Tibial artery (tissue), 4 donors: ENCODE results near the gene POLG2.
"Not testable (repeated sequence)": the region's sequence is repeated elsewhere in the genome, so short reads cannot be mapped to it uniquely, and the experiment has no call there.

Source experiments
- DNase-seq, 2 donors: peaks; one replicate each; pipeline ENCODE4 v3.0.0-alpha.2; 2019
- H3K27ac ChIP-seq, 2 donors: fragments of 200-600 bp; sonication (generic) in 1 of 2; 1 replicate in 1 of 2; 2 replicates in 1 of 2; pipeline ENCODE4 v1.5.1; 2018 to 2019; ENCODE audit warnings: mild to moderate bottlenecking in 1 of 2
- H3K27me3 ChIP-seq, 2 donors: fragments of 200-600 bp; sonication (generic) in 1 of 2; one replicate each; pipeline versions ENCODE4 v1.5.1 to v1.6.0; 2016 to 2019
- H3K36me3 ChIP-seq, 3 donors: fragments of 200-600 bp; sonication (generic) in 2 of 3; one replicate each; pipeline ENCODE4 v1.5.1; 2016 to 2019; ENCODE audit warnings: mild to moderate bottlenecking in 2 of 3
- H3K4me1 ChIP-seq, 4 donors: fragments of 200-600 bp; sonication (generic) in 2 of 4; 1 replicate in 3 of 4; 2 replicates in 1 of 4; pipeline ENCODE4 v1.5.1; 2016 to 2019
- H3K4me3 ChIP-seq, 2 donors: fragments of 200-600 bp; sonication (generic) in 1 of 2; 1 replicate in 1 of 2; 2 replicates in 1 of 2; pipeline ENCODE4 v1.5.1; 2018 to 2019; ENCODE audit warnings: mild to moderate bottlenecking in 2 of 2
- H3K9me3 ChIP-seq, 3 donors: fragments of 200-600 bp; sonication (generic) in 1 of 3; one replicate each; pipeline ENCODE4 v1.5.1; 2016 to 2019
- intact Hi-C: fragments of 100-400 bp; cut with DNase I; formaldehyde crosslinking; loops from one replicate; pipeline ENCODE4 v1.15.0; 2023; ENCODE audit warnings: low total_unique reads
- TF ChIP-seq, protein P1 (sequence below), 2 experiments: fragments of 200-600 bp in 1 of 2; fragments of 450-650 bp in 1 of 2; IDR thresholded peaks; one replicate each; pipeline ENCODE4 v1.5.1; 2017 to 2019; ENCODE audit warnings: antibody characterized with exemption in 2 of 2, mild to moderate bottlenecking in 1 of 2, moderate library complexity in 1 of 2

POLG2 gene

DNA sequence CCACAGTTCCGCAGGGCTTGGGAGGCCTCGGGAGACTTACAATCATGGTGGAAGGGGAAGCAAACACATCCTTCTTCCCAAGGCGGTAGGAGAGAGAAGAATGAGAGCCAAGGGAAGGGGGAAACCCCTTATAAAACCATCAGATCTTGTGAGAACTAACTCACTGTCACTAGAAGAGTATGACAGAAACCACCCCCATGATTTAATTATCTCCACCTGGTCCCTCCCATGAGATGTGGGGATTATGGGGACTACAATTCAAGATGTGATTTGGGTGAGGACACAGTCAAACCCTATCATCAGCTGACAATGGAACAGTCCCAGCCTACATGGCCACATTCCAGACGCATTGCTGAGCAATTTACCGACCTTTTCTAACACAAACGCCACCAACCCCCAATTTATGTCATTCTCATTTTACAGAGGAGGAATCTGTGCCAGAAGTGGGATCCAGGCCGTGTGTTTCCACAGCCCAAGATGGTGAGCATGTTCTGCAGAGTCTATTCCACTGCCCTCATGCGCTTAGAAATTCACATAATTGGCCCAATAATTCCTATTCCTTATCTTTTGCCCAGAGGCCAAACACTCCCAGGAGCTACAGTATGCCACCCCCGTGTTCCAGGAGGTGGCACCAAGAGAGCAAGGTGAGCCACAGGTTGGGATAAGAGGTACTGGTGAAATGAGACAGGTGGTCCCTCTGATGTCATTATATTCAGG, 30.7 kb downstream of the POLG2 start:
- Histone ChIP-seq H3K36me3 (no peaks in the 10 kb centered on the region), H3K27ac (no peak overlapping the region), H3K4me3 (no peak overlapping the region), H3K9me3 (no peaks in the 10 kb centered on the region), H3K27me3 (peaks cover 0 to 5% of the 10 kb centered on the region in 2 donors), H3K4me1 (no peaks in the 10 kb centered on the region)
- DNase-seq, result no peak
- TF ChIP-seq, protein P1, sequence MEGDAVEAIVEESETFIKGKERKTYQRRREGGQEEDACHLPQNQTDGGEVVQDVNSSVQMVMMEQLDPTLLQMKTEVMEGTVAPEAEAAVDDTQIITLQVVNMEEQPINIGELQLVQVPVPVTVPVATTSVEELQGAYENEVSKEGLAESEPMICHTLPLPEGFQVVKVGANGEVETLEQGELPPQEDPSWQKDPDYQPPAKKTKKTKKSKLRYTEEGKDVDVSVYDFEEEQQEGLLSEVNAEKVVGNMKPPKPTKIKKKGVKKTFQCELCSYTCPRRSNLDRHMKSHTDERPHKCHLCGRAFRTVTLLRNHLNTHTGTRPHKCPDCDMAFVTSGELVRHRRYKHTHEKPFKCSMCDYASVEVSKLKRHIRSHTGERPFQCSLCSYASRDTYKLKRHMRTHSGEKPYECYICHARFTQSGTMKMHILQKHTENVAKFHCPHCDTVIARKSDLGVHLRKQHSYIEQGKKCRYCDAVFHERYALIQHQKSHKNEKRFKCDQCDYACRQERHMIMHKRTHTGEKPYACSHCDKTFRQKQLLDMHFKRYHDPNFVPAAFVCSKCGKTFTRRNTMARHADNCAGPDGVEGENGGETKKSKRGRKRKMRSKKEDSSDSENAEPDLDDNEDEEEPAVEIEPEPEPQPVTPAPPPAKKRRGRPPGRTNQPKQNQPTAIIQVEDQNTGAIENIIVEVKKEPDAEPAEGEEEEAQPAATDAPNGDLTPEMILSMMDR (IDR thresholded peaks at IDR 0.05), result no peak
- intact Hi-C loops, result no loop called here

DNA sequence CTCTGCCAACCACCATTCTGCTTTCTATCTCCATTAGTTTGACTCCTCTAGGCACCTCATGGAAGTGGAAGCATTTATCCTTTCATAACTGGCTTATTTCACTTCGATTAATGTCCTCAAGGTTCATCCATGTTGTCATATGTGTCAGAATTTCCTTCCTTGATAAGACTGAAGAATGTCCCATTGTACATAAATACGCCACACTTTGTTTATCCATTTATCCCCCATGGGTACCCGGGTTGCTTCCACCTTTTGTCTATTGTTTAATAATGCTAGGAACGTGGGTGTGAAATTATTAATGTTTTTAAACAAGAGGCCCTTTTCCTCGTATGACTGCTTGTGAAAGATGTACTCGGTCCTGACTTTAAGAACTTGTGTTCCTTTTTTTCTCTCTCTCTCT, 35.1 kb downstream of the POLG2 start:
- TF ChIP-seq, protein P1 (IDR thresholded peaks at IDR 0.05), result no peak
- H3K27me3 ChIP-seq, result no peaks in the 10 kb centered on the region
- DNase-seq, result no peak
- no peaks in the 10 kb centered on the region for H3K4me1 ChIP-seq
- H3K9me3 ChIP-seq, result no peaks in the 10 kb centered on the region
- no peak overlapping the region for H3K4me3 ChIP-seq
- H3K36me3 ChIP-seq, result no peaks in the 10 kb centered on the region
- H3K27ac ChIP-seq, result no peak overlapping the region
- intact Hi-C loops, result no loop called here

DNA sequence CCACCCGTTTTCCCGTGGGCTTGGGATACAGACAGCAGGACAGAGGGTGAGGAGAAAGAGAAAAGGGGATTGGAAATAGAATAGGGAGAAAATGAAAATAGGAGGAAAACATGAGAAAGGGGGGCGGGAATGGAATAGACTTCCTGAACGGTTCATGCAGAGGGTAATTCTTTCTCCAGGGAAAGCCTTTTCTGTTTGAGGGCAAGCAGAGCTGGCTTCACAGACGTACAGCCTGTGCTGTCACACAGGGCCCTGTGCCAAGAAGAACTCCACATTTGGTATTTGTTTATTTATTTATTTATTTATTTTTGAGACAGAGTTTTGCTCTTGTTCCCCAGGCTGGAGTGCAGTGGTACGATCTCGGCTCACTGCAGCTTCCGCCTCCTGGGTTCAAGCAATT, 35.9 kb downstream of the POLG2 start:
- no peak overlapping the region for H3K4me3 ChIP-seq
- no peaks in the 10 kb centered on the region for H3K9me3 ChIP-seq
- intact Hi-C loops, result no loop called here
- TF ChIP-seq, protein P1 (IDR thresholded peaks at IDR 0.05), result no peak
- H3K36me3 ChIP-seq, result no peaks in the 10 kb centered on the region
- no peaks in the 10 kb centered on the region for H3K4me1 ChIP-seq
- H3K27ac ChIP-seq, result no peak overlapping the region
- H3K27me3 ChIP-seq, result no peaks in the 10 kb centered on the region
- no peak for DNase-seq

DNA sequence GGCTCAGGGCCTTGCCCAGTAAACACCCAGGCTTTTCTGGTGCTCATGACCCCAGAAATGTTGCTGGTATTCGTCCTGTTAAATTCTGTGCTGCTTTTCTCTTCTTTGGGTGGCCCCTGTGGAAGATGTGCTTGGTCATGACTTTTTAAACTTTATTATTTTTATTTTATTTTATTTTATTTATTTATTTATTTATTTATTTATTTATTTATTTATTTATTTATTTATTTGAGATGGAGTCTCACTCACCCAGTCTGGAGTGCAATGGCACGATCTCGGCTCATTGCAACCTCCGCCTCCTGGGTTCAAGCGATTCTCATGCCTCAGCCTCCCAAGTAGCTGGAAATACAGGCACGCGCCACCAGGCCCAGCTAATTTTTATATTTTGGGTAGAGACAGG, 37.0 kb downstream of the POLG2 start:
- H3K27me3 ChIP-seq, H3K27ac ChIP-seq, H3K4me3 ChIP-seq, intact Hi-C loops, H3K4me1 ChIP-seq, DNase-seq, H3K36me3 ChIP-seq, H3K9me3 ChIP-seq: not testable (repeated sequence)

DNA sequence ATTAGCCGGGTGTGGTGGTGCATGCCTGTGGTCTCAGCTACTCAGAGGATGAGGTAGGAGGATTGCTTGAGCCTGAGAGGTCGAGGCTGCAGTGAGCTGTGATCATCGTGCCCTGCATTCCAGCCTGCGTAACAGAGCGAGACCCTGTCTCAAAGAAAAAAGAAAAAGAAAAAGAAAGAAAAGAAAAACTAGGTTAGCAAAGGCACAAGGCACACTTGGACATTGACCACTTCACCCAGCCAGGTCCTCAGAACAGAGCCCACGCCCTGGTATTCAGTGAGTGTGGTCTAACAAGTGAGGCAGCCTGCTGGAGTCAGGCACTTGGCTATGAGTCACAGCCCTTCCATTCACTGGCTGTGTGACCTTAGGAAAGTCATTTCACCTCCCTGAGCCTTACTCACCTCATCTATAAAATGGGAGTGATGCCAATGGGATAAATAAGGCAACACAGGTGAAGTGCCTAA, 37.5 kb downstream of the POLG2 start:
- H3K4me1 ChIP-seq, result no peaks in the 10 kb centered on the region
- intact Hi-C loops, result no loop called here
- no peak for DNase-seq
- H3K27ac ChIP-seq, result no peak overlapping the region
- H3K27me3 ChIP-seq, result no peaks in the 10 kb centered on the region
- H3K36me3 ChIP-seq, result no peaks in the 10 kb centered on the region
- TF ChIP-seq, protein P1 (IDR thresholded peaks at IDR 0.05), result no peak
- H3K9me3 ChIP-seq, result no peaks in the 10 kb centered on the region
- H3K4me3 ChIP-seq, result no peak overlapping the region

DNA sequence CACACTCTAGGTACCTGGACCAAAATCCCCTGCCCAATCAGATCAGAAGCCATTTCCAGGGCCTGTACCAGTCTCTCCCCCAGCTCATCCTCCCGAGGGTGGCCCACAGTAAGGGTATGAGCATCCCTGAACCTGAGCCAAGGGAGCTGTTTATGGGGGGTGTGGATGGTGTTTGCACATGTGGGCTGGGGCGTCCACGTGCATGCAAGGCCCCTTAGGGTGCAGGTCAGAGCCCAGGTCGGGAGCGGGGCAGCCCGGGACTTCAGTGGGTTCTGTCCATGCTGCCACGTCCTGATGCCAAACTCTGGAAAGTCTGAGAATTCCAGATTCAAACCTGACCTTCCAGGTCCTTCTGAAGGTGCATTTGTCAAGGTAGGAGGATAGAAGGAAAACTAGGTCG, 38.1 kb downstream of the POLG2 start:
- Histone ChIP-seq H3K27me3 (no peaks in the 10 kb centered on the region), H3K27ac (no peak overlapping the region), H3K4me3 (no peak overlapping the region), H3K36me3 (no peaks in the 10 kb centered on the region), H3K4me1 (no peaks in the 10 kb centered on the region), H3K9me3 (no peaks in the 10 kb centered on the region)
- TF ChIP-seq, protein P1 (IDR thresholded peaks at IDR 0.05), result no peak
- no peak for DNase-seq
- intact Hi-C loops, result no loop called here
